Measurements from ENCODE around the gene PLEKHM1. TPM values are rescaled to one million over a fixed set of nuclear protein-coding genes. Genes with fewer than 3 reads are reported as not detected.
A peak's percentile ranks its signal among the peaks of the same experiment; 100 is the strongest.
"Not testable (repeated sequence)": the region's sequence is repeated elsewhere in the genome, so short reads cannot be mapped to it uniquely, and the experiment has no call there.

The PLEKHM1 gene
- total and polyA plus RNA-seq, 2 donors (not counting 3 experiments of a cell fraction or from before 2014, with no cell fraction given): 29.7 to 52.0 TPM

DNA sequence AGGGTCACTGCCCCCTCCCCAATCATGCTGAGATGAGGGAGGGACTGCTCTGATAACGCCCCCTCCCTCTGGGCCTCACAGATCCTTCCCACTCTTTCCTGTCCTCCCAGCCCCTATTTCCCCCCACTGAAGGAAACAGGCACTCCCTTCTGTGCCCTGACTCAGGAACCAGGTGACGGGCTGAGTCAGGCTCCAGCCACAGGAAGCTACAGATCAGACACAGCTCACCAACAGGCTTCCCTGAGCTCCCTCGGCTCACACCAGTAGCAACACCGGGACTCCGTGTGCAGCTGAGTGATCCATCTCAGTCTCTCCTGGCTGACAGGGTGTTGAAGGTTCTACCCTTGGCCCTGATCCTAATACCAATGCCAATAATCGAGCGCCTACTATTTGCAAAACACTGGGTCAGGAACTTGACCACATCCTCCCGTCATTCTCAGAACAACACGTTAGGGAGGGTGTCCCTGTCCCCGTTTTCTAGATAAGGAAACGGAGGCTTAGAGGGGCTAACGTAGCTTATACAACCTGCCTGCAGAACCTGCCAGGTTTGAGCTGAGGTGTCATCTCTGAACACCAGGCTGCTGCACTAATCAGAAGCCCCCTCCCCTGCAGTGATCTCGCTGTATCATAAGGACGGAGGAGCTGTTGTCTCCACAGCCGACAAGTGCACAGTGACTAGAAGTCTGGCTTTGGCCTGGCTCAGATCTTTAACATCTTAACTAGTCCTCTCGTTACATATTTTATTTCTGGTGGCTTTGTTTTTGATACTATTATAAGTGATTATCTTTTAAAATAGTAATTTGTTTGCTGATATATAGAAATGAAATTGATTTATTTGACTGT lies 44.4 kb downstream of the PLEKHM1 start:
- dilution Hi-C loops (cut with MboI; ENCODE audit: extremely low pct_ligation_motif_present, low sequenced_read_pairs); H3K79me2 ChIP-seq (ENCODE audit: control insufficient read depth, insufficient read depth, low read length); H3K36me3 ChIP-seq (ENCODE audit: control insufficient read depth in 2 of 2, extremely low read depth in 1 of 2, insufficient read depth in 2 of 2, low read length in 2 of 2); H3K27me3 ChIP-seq (ENCODE audit: control insufficient read depth in 2 of 2, insufficient read depth in 2 of 2, low read length in 2 of 2); POLR2A ChIA-PET; H4K20me1 ChIP-seq (replicated peaks; ENCODE audit: control insufficient read depth, extremely low read depth, insufficient read depth, low read length); H3K9me3 ChIP-seq (replicated peaks; ENCODE audit: control insufficient read depth, insufficient read depth, low read length); H3K9me1 ChIP-seq (replicated peaks; ENCODE audit: control insufficient read depth, extremely low read depth, insufficient read depth, low read length); H3K4me3 ChIP-seq (replicated peaks in 1 of 3; ENCODE audit: insufficient read depth in 1 of 3, low read depth in 1 of 3, low read length in 3 of 3); H3K4me2 ChIP-seq (ENCODE audit: insufficient read depth, low read length): not testable (repeated sequence)
- CTCF ChIA-PET: interaction anchor here (1.3 to 2.0 kb wide), 2 partner anchors 14 to 18 kb away, joined by 4 to 5 read pairs; no protein-coding TSS in a partner anchor
- DNase-seq (ENCODE audit: low read depth, low spot score): peak; percentile 90
- intact Hi-C loops (cut with micrococcal nuclease): loop anchor here (1.0 kb wide), 1 partner anchor 14 kb away; the partner anchor contains the start of gene ARHGAP27
- peak; percentile 28 for TF ChIP-seq JUN (IDR thresholded peaks at IDR 0.05; ENCODE audit: borderline replicate concordance, insufficient read depth, insufficient read length, low read depth)
- TF ChIP-seq FOS (IDR thresholded peaks at IDR 0.05; ENCODE audit: borderline replicate concordance, insufficient read depth, low read length): peak; percentile 56
- peak; percentile 65 for TF ChIP-seq POLR2AphosphoS5 (IDR thresholded peaks at IDR 0.05; ENCODE audit: insufficient read depth, low read depth, low read length)
- H3K9ac ChIP-seq (replicated peaks; ENCODE audit: extremely low read depth, insufficient read depth, low read length): peak overlapping the region; percentile 16
- H3K27ac ChIP-seq (ENCODE audit: insufficient read depth, low read depth, low read length): peak overlapping the region; percentile 69
- H2AFZ ChIP-seq (ENCODE audit: low read depth, low read length): peak overlapping the region; percentile 35
- H3K4me1 ChIP-seq (ENCODE audit: control insufficient read depth, extremely low read depth, insufficient read depth, low read length): peaks cover 21% of the 10 kb centered on the region
- peak; percentile 100 for FAIRE-seq
- TSS peak; percentile 62 for BruUV-seq (replicated peaks)

DNA sequence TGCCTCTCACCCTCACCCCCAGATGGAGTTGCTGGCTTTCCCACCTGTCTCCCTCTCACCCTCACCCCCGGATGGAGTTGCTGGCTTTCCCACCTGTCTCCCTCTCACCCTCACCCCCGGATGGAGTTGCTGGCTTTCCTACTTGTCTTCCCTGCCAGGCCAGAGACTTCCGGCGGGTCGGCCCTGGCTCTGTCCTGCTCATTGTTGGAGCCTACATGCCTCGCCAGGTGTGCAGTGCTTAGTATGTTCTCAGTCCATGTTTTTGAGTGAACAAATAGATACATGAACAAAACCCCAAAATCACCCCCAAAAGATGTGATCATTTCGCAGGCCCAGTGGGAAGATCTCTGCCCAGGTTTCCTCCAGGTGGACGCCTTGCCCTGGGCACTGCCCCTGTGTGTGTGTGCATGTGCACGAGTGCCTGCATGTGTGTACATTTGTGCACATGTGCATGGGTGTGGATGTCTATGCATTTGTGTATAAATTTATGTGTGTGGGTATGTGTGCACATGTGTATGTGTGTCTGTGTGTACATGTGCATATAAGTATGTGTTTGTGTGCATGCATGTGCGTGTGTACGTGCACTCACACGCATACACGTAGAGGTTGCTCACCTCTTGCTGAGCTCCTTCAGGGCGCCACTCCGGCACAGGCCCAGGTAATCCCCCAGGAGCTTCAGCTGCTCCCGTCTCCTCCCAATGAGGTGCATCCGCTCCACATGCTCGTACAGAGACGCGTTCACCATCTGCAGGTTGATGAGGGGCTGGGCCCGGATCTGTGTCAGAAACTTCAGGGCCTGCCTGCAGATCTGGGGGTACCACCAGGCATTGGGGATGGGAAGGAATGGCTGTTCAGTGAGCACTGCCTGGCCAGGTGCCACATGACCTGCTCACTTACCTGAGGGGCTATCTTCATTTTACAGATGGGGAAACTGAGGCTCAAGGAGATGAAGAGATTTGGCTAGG lies 45.4 kb downstream of the PLEKHM1 start:
- H3K4me3 ChIP-seq (replicated peaks in 1 of 3; ENCODE audit: insufficient read depth in 1 of 3, low read depth in 1 of 3, low read length in 3 of 3); POLR2A ChIA-PET: not testable (repeated sequence)
- CTCF ChIA-PET: interaction anchor here (1.3 kb wide), 1 partner anchor 13 kb away, joined by 5 read pairs; no protein-coding TSS in a partner anchor

DNA sequence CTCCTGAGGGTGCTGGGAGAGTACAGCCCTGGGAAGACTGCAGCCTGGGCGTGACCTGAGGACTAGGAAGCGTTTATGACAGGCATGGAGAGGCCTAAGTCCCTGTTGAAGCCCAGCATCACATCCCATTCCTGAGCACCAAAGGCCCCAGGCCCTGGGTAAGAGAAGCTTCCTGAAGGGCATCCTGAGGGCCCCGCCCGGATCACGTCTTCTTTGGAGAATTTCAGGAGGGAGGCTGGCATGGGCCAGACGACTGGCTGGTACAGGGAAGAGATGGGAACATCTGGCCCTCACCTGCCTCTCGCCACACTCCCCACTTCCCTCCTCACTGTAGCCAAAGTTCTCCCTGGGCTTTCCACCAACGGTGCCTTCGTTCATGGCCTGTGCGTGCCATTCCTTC lies 46.2 kb downstream of the PLEKHM1 start:
- H4K20me1 ChIP-seq (replicated peaks; ENCODE audit: control insufficient read depth, extremely low read depth, insufficient read depth, low read length); H3K9me3 ChIP-seq (replicated peaks; ENCODE audit: control insufficient read depth, insufficient read depth, low read length); intact Hi-C loops (cut with micrococcal nuclease); H3K27ac ChIP-seq (ENCODE audit: insufficient read depth, low read depth, low read length); DNase-seq (ENCODE audit: low read depth, low spot score); H3K4me2 ChIP-seq (ENCODE audit: insufficient read depth, low read length); BruUV-seq (replicated peaks); H3K79me2 ChIP-seq (ENCODE audit: control insufficient read depth, insufficient read depth, low read length); dilution Hi-C loops (cut with MboI; ENCODE audit: extremely low pct_ligation_motif_present, low sequenced_read_pairs); CTCF ChIA-PET; H3K9me1 ChIP-seq (replicated peaks; ENCODE audit: control insufficient read depth, extremely low read depth, insufficient read depth, low read length); H2AFZ ChIP-seq (ENCODE audit: low read depth, low read length); H3K27me3 ChIP-seq (ENCODE audit: control insufficient read depth in 2 of 2, insufficient read depth in 2 of 2, low read length in 2 of 2); H3K9ac ChIP-seq (replicated peaks; ENCODE audit: extremely low read depth, insufficient read depth, low read length); FAIRE-seq; H3K4me3 ChIP-seq (replicated peaks in 1 of 3; ENCODE audit: insufficient read depth in 1 of 3, low read depth in 1 of 3, low read length in 3 of 3); POLR2A ChIA-PET; H3K36me3 ChIP-seq (ENCODE audit: control insufficient read depth in 2 of 2, extremely low read depth in 1 of 2, insufficient read depth in 2 of 2, low read length in 2 of 2): not testable (repeated sequence)
- peaks cover 33% of the 10 kb centered on the region for H3K4me1 ChIP-seq (ENCODE audit: control insufficient read depth, extremely low read depth, insufficient read depth, low read length)

More for the DNA sequence above, 45.4 kb downstream of the PLEKHM1 start:
- Histone ChIP-seq H3K27ac (ENCODE audit: insufficient read depth, low read depth, low read length) (peak overlapping the region; percentile 45), H3K4me1 (ENCODE audit: control insufficient read depth, extremely low read depth, insufficient read depth, low read length) (peaks cover 31% of the 10 kb centered on the region)
- H3K9me3 ChIP-seq (replicated peaks; ENCODE audit: control insufficient read depth, insufficient read depth, low read length); H3K4me2 ChIP-seq (ENCODE audit: insufficient read depth, low read length); BruUV-seq (replicated peaks); dilution Hi-C loops (cut with MboI; ENCODE audit: extremely low pct_ligation_motif_present, low sequenced_read_pairs); H3K36me3 ChIP-seq (ENCODE audit: control insufficient read depth in 2 of 2, extremely low read depth in 1 of 2, insufficient read depth in 2 of 2, low read length in 2 of 2); H3K9ac ChIP-seq (replicated peaks; ENCODE audit: extremely low read depth, insufficient read depth, low read length); H4K20me1 ChIP-seq (replicated peaks; ENCODE audit: control insufficient read depth, extremely low read depth, insufficient read depth, low read length); H3K79me2 ChIP-seq (ENCODE audit: control insufficient read depth, insufficient read depth, low read length); H2AFZ ChIP-seq (ENCODE audit: low read depth, low read length); H3K9me1 ChIP-seq (replicated peaks; ENCODE audit: control insufficient read depth, extremely low read depth, insufficient read depth, low read length); DNase-seq (ENCODE audit: low read depth, low spot score); intact Hi-C loops (cut with micrococcal nuclease); H3K27me3 ChIP-seq (ENCODE audit: control insufficient read depth in 2 of 2, insufficient read depth in 2 of 2, low read length in 2 of 2): not testable (repeated sequence)
- FAIRE-seq: peak; percentile 8

Data from endothelial cell of umbilical vein (primary cell).